Keratinocyte (primary cell): ENCODE results near the gene ILK.

Experiments used
- EZH2 ChIP-seq: IDR thresholded peaks from one replicate; pipeline ENCODE4 v1.6.1; 2012; ENCODE audit warnings: inconsistent platforms, mild to moderate bottlenecking, low read length, moderate library complexity
- TF ChIP-seq, protein P1 (sequence below), 3 experiments: IDR thresholded peaks in 1 of 3; conservative IDR thresholded peaks in 1 of 3; optimal IDR thresholded peaks in 1 of 3; 2 replicates in 2 of 3; 3 replicates in 1 of 3; pipeline versions ENCODE3 to v1.5.1; 2011; ENCODE audit warnings: low read length in 3 of 3, mild to moderate bottlenecking in 3 of 3, moderate library complexity in 2 of 3, control low read depth in 1 of 3, inconsistent platforms in 1 of 3; ENCODE audit not compliant: insufficient read depth in 2 of 3; ENCODE audit errors: extremely low read depth in 1 of 3

DNA sequence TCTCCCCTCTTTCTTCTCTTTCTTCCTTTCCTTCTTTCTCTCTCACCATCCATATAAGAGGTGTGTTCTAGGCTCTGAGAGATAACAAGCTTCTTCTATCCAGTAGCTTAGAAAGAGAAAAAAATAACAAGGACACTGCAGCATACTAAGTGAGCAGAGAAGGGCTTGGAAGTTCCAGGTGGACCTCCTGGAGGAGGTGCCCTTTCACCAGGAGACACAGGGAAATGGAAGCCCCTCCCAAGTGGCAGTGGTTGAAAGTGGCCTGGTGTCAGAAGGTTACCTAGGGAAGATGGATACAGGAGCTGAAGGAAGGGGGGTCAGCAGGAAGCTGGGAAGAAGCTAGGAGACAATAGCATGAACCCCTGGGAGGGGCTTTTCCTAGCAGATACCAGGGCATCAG lies 46.5 kb downstream of the ILK start:
- TF ChIP-seq, protein P1, sequence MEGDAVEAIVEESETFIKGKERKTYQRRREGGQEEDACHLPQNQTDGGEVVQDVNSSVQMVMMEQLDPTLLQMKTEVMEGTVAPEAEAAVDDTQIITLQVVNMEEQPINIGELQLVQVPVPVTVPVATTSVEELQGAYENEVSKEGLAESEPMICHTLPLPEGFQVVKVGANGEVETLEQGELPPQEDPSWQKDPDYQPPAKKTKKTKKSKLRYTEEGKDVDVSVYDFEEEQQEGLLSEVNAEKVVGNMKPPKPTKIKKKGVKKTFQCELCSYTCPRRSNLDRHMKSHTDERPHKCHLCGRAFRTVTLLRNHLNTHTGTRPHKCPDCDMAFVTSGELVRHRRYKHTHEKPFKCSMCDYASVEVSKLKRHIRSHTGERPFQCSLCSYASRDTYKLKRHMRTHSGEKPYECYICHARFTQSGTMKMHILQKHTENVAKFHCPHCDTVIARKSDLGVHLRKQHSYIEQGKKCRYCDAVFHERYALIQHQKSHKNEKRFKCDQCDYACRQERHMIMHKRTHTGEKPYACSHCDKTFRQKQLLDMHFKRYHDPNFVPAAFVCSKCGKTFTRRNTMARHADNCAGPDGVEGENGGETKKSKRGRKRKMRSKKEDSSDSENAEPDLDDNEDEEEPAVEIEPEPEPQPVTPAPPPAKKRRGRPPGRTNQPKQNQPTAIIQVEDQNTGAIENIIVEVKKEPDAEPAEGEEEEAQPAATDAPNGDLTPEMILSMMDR (optimal IDR thresholded peaks at IDR 0.05 in 1 of 3, IDR thresholded peaks at IDR 0.05 in 1 of 3, conservative IDR thresholded peaks at IDR 0.05 in 1 of 3; ENCODE audit: extremely low read depth in 1 of 3, insufficient read depth in 2 of 3, low read length in 3 of 3) = no peak
- no peak for TF ChIP-seq EZH2
